HG02678 (cell line): Measurements from ENCODE around the gene MKKS.
A peak's percentile ranks its signal among the peaks of the same experiment; 100 is the strongest.
"Not testable (repeated sequence)": the region's sequence is repeated elsewhere in the genome, so short reads cannot be mapped to it uniquely, and the experiment has no call there.

Experiments used
- ATAC-seq: cut with Tn5 transposase; IDR thresholded peaks from one replicate; pipeline ENCODE4 v1.9.1; 2021; ENCODE audit warnings: mild to moderate bottlenecking, moderate library complexity; ENCODE audit not compliant: unreplicated experiment

The MKKS gene

GRCh38 chr20:10449270-10449669, 15.2 kb upstream of the MKKS start:
- ATAC-seq, result no peak

GRCh38 chr20:10448270-10449156, 14.5 kb upstream of the MKKS start:
- no peak for ATAC-seq

GRCh38 chr20:10447028-10447427, 13.0 kb upstream of the MKKS start:
- ATAC-seq, result peak; percentile 97

- ATAC-seq, result no peak
Observed at GRCh38 chr20:10445758-10446157, 11.7 kb upstream of the MKKS start.

GRCh38 chr20:10443936-10444335, 9.9 kb upstream of the MKKS start:
- no peak for ATAC-seq

- no peak for ATAC-seq
Observed at GRCh38 chr20:10438217-10438616, 4.2 kb upstream of the MKKS start.

GRCh38 chr20:10436053-10436699, 2.2 kb upstream of the MKKS start:
- ATAC-seq, result no peak

- peak; percentile 62 for ATAC-seq
Observed at GRCh38 chr20:10434832-10435812, 1.1 kb upstream of the MKKS start, which contains the start of gene SLX4IP. TSS of gene SLX4IP (plus strand) at chr20:10435305. CDS start at chr20:10458205, 22,900 bp downstream.

GRCh38 chr20:10434467-10434831, 427 bp upstream of the MKKS start:
- ATAC-seq, result peak; percentile 43

- ATAC-seq, result no peak
Observed at GRCh38 chr20:10433014-10433622, 904 bp downstream of the MKKS start.

GRCh38 chr20:10432079-10432478, 1.9 kb downstream of the MKKS start:
- ATAC-seq, result no peak

GRCh38 chr20:10430704-10431103, 3.3 kb downstream of the MKKS start:
- ATAC-seq, result no peak

- no peak for ATAC-seq
Observed at GRCh38 chr20:10430000-10430466, 4.0 kb downstream of the MKKS start.

- no peak for ATAC-seq
Observed at GRCh38 chr20:10429443-10429981, 4.5 kb downstream of the MKKS start.

- no peak for ATAC-seq
Observed at GRCh38 chr20:10428008-10428407, 6.0 kb downstream of the MKKS start.

GRCh38 chr20:10427060-10427692, 6.8 kb downstream of the MKKS start:
- no peak for ATAC-seq

GRCh38 chr20:10423735-10424134, 10.3 kb downstream of the MKKS start:
- ATAC-seq, result peak; percentile 60

GRCh38 chr20:10419550-10420133, 14.4 kb downstream of the MKKS start:
- ATAC-seq, result no peak

GRCh38 chr20:10417218-10417617, 16.8 kb downstream of the MKKS start:
- ATAC-seq, result not testable (repeated sequence)
